ENCODE data around the gene CD80. TPM values are rescaled to one million over a fixed set of nuclear protein-coding genes. Genes with fewer than 3 reads are reported as not detected.

The CD80 gene
- polyA plus RNA-seq, 12 donors, result 0.13 to 0.57 (median 0.39) TPM; not detected in 3

- DNase-seq, result no peak
These were observed 9.1 kb downstream of the CD80 start for GRCh38 chr3:119550192-119550910.

- DNase-seq, result no peak
These were observed 11.1 kb downstream of the CD80 start for GRCh38 chr3:119548341-119548740.

GRCh38 chr3:119547227-119547626 lies 12.2 kb downstream of the CD80 start:
- DNase-seq, result no peak

- DNase-seq, result no peak
These were observed 16.3 kb downstream of the CD80 start for GRCh38 chr3:119543147-119543546.

- DNase-seq, result no peak
These were observed 17.1 kb downstream of the CD80 start for GRCh38 chr3:119542168-119542767.

GRCh38 chr3:119541547-119541946 lies 17.9 kb downstream of the CD80 start:
- no peak for DNase-seq

GRCh38 chr3:119538772-119539171 lies 20.6 kb downstream of the CD80 start:
- no peak for DNase-seq

- no peak for DNase-seq
These were observed 22.7 kb downstream of the CD80 start for GRCh38 chr3:119536757-119537156.

- no peak for DNase-seq
These were observed 25.1 kb downstream of the CD80 start for GRCh38 chr3:119534296-119534695.

GRCh38 chr3:119531151-119531550 lies 28.3 kb downstream of the CD80 start:
- no peak for DNase-seq

GRCh38 chr3:119530456-119530855 lies 29.0 kb downstream of the CD80 start:
- no peak for DNase-seq

GRCh38 chr3:119529883-119530282 lies 29.5 kb downstream of the CD80 start:
- no peak for DNase-seq

- DNase-seq, result no peak
These were observed 31.7 kb downstream of the CD80 start for GRCh38 chr3:119527714-119528113.

- DNase-seq, result peak; percentile 7
These were observed 34.3 kb downstream of the CD80 start for GRCh38 chr3:119524931-119525662.

GRCh38 chr3:119518026-119518425 lies 41.4 kb downstream of the CD80 start:
- DNase-seq, result no peak

- DNase-seq, result no peak
These were observed 42.3 kb downstream of the CD80 start for GRCh38 chr3:119517112-119517511.

GRCh38 chr3:119514637-119515036 lies 44.8 kb downstream of the CD80 start:
- DNase-seq, result no peak

- DNase-seq, result no peak
These were observed 48.7 kb downstream of the CD80 start for GRCh38 chr3:119510690-119511089.

GRCh38 chr3:119508172-119508845 lies 51.1 kb downstream of the CD80 start:
- no peak for DNase-seq

GRCh38 chr3:119507404-119507803 lies 52.0 kb downstream of the CD80 start:
- DNase-seq, result no peak

- DNase-seq, result no peak
These were observed 52.8 kb downstream of the CD80 start for GRCh38 chr3:119506631-119507030.

GRCh38 chr3:119500901-119501300 lies 58.5 kb downstream of the CD80 start:
- no peak for DNase-seq
